HG03521 (cell line): ENCODE data around the gene STAB1.

Experiments used
- ATAC-seq: cut with Tn5 transposase; IDR thresholded peaks from one replicate; pipeline ENCODE4 v1.9.1; 2021; ENCODE audit warnings: mild to moderate bottlenecking, moderate library complexity; ENCODE audit not compliant: unreplicated experiment

The STAB1 gene, protein sequence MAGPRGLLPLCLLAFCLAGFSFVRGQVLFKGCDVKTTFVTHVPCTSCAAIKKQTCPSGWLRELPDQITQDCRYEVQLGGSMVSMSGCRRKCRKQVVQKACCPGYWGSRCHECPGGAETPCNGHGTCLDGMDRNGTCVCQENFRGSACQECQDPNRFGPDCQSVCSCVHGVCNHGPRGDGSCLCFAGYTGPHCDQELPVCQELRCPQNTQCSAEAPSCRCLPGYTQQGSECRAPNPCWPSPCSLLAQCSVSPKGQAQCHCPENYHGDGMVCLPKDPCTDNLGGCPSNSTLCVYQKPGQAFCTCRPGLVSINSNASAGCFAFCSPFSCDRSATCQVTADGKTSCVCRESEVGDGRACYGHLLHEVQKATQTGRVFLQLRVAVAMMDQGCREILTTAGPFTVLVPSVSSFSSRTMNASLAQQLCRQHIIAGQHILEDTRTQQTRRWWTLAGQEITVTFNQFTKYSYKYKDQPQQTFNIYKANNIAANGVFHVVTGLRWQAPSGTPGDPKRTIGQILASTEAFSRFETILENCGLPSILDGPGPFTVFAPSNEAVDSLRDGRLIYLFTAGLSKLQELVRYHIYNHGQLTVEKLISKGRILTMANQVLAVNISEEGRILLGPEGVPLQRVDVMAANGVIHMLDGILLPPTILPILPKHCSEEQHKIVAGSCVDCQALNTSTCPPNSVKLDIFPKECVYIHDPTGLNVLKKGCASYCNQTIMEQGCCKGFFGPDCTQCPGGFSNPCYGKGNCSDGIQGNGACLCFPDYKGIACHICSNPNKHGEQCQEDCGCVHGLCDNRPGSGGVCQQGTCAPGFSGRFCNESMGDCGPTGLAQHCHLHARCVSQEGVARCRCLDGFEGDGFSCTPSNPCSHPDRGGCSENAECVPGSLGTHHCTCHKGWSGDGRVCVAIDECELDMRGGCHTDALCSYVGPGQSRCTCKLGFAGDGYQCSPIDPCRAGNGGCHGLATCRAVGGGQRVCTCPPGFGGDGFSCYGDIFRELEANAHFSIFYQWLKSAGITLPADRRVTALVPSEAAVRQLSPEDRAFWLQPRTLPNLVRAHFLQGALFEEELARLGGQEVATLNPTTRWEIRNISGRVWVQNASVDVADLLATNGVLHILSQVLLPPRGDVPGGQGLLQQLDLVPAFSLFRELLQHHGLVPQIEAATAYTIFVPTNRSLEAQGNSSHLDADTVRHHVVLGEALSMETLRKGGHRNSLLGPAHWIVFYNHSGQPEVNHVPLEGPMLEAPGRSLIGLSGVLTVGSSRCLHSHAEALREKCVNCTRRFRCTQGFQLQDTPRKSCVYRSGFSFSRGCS (N-terminal part only)

DNA sequence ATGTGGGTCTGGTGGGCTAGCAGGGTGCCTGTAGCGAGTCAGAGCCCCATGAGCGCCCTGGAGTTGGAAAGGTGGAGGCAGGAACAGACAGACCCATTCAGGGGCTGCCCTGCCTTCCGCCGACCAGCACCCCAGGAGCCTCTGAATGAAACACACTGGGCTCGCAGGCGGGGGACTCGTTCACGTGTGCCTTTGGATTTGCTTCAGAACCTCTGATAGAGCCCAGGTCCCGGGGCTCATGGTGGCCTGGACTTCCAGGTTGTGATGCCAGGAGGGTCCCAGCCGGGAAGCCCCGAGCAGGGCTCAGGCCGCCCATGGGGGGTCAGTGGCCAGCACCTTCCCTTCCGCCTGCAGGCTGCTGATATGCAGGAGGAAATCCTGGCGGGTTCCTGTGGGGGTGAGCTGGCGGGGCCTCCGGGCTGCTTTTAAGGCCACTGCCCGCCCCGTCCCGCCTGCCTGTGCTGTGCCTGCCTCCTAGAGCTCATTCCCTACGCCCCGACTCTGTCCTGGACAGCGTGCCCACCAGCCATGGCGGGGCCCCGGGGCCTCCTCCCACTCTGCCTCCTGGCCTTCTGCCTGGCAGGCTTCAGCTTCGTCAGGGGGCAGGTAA is at the start of gene STAB1:
Gene STAB1, plus strand, starts transcription at position 453 of the 610 bp plus-strand sequence. Its CDS starts 76 bp downstream, at position 529.
- ATAC-seq: no peak

DNA sequence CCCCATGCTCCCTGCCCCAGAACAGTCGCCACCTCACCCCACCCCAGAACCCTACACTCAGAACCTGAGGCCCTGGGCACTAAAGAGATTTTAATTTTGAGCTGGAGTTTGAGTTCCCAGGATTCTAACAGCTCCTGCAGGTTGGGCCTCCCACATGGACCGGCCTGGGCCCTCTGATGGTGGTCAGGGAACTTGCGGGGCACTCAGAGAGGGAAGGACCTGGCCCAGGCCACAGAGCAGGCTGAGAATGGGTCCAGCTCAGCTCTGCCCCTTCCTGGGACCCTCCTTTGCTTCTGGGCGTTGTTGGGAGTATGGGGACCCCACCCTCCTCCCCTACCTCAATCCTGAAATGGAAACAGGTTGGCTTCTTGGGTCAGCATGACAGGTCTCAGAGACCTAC is 49.1 kb upstream of the STAB1 start:
- ATAC-seq: no peak

DNA sequence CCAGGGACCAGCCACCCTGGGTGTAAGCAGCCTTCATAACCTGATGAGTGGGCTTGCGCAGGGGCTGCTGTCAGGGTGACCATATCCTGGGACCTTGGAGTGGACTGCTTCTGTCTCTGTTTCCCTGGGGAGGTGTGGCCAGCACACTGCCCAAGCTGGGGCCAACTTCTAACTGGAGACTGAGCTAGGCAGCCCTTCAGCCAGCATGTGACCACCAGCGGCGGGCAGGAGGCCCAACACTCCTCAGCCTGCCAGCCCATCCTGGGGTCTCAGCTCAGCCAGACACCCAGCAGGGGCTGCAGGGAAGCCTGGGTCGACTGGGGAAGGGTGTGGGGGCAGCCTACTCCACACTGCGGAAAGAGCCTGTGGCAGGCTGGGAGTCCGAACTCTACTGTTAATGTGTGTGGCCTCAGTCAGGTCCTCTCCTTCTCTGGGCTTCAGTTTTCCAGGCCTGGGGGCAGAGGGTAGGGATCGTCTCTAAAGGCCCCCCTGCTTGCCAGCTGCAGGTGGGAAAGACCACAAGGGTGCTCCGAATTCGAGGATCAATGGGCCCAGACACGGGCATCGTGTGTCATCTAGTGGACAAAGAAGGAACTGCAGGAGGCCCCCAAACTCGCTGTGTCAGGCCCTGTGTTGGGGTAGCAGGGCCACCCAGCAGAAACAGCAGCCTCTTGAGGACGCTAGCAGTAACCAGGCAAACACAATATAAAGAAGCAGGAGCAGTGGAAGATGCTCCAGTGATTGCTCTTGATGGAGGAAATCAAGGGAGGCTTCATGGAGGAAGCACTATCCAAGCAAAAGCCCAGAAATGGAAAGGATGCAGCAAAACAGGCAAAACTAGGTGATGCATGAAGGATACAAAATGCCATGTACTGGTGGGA is 48.3 kb upstream of the STAB1 start:
- ATAC-seq: no peak

DNA sequence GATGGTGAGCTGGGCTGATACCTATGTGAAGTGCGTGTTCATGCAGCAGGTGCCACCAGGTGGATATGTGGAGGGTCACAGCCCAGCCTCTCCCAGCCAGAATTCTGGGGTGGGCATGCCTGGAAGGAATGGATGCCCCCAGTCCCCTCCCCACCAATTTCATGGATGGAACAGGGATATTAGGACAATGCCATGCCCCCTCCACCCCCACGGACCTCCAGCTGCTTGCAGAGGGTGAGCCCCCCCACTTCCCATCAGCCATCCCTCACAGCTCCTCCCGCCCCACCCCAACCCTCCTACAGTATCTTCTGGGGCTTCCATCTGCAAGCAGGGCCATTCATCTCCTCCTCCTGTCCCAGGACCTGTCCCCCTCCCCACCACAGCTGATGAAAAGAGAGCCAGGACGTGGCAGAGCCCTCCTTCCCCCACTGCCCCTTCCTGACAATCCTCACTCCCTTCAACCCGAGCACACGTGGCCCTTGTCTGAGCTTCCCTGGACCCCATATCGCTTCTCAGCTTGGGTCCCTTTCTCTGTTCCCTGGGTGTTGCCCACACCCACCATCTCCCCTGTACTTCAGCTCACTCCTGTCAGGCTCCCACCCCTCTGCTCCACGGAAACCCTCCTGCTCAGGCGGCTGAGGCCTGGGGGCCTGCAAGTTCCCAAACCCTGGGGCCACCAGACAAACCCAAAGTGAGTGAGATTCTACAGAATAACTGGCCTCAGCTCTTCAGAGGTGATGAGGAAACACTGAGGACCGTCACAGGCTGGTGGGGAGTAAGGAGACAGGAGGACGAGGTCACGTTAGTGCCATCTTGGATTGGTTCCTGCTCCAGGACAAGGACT is 47.4 kb upstream of the STAB1 start:
- no peak for ATAC-seq

DNA sequence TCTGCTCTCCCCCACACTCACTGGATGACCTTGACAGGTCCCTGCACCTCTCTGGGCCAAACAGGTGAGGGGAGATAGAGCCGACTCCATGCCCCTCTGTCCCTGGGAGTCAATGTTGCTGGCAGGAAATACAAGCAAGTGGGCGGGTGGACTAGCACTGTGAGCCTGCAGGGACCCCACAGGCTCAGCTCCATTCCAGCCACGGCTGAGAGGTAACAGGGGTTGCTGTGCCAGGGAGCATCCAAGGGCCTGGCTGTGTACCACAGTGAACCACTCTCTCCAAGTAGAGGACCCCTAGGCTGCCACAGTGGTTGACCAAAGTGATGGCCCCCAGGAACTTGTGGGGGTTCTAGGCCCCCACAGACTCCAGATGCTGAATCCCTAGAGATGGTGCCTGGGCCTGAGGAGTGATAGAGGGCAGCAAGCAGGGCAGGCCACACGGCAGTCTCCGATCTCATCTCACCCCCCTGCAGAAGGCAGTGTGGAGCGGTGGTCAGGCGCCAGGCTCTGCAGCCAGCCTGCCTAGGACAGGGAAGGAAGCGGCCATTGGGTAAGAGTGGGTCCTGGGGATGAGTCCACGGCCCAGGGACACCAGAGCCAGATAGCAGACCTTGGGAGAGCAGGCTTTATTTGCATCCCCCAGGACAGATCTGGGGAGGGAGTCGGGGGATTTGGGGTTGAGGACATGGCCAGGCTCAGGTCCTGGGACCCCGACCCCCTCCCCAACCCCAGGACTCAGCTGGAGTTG is 44.5 kb upstream of the STAB1 start:
- no peak for ATAC-seq

DNA sequence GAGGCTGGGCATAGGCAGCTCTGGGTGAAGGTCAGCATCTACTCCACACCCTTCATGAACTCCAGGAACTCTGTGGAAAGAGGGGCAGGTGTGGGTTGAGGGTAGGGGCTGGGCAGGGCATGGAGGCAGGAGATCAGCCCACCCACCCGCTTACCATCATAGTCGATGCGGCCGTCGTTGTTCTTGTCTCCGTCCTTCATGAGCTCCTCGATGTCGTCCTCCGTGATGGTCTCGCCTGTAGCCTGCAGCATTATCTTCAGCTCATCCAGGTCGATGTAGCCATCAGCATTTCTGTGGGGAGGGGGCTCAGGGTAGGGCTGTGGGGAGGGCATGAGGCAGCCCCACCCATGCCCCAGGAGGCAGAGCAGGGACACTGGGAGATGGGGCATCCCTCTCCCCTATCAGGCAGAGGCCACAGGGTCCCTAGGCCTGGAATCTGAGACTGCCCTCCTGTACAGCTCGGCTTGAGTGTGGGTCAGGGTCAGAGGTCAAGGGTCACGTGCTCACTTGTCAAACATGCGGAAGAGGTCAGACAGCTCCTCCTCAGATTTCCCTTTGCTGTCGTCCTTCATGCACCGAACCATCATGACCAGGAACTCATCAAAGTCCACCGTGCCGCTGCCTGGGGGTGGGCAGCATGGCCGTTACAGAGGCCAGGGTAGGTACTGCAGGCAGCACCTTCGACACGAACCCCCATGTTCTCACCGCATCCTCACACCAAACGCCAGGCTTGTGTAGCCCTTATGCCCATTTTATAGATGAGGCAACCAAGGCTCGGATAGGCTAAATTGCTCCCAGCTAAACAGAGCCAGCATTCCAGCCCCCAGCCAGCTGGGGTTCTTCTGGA is 43.7 kb upstream of the STAB1 start:
- no peak for ATAC-seq

DNA sequence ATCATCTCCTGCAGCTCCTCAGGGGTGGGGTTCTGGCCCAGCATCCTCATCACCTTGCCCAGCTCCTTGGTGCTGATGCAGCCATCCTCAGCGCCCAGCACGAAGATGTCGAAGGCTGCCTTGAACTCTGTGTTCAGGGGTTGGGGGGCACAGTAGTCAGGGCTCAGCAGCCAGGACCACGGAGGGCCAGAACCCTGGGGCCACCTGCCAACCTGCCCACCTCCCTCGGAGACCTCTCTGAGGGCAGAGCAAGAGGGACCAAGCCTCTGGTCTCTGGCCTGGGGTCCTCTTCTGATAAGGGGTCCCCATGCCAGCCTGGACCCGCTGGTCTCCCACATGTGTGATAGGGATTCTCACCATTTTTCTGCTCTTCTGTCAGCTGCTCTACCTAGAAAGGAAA is 43.0 kb upstream of the STAB1 start:
- no peak for ATAC-seq

DNA sequence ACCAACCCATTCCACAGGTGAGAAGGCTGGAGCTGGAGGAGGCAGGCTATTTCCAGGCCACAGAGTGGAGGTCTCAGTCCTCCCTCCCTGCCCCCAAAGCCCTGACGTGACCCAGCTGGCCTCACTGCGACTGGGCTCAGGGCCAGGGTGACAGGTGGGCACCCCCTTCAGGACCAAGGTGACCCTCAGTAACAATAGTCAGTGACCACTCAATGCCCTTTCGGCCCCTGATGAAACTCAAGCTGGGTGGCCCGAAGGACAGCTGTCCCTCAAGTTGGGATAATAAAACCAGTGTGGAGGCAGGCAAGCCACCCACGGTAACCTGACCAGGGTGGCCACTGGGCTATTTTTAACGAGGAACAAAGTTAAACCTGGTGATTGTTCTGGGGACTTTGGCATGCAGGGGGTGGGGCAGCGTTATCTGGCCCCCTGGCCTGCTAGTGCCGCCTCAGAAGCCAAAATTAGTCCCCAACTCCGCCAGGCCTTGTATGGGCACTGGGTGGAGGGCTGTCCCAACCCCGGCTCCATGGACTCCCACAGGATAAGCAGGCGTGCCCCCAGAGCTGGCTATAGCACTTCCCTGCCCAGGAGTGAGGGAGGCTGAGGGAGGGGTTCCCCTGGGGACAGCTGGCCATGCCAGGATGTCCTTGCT is 42.4 kb upstream of the STAB1 start:
- ATAC-seq: no peak

DNA sequence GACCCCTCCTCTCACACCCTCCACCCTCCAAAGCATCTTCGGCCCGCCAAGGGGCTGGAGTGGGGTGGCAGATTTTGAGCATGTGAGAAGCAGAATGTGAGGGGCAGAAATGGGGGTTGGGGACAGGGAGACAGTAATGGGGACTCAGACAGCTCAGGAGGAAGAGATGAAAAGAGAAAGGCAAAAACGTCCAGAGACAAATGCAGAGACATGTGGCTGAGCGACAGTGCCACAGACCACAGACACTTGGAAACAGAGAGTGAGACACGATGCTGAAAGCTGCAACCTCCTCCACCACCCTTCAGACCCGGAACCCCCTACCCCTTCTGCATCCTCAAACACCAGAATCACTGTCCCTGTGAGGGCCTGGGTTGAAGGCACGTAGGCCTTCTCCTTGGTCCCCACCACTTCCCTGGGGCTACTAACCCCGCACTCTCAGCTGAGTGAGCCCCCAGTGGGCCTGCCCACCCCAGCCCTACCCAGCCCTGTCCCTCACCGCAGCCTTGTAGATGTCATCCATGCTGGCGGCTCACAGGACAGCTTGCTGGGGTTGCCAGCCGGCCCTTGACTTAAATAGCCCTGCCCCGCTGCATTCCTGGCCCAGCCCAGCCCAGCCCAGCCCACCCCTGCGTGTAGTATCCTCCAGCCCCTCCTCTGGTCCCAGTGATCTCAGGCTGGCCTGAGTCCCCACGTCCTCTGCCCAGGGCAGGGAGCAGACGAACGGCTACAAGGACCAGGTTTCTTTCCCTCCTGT is 41.5 kb upstream of the STAB1 start, which contains the start of gene TNNC1:
Gene TNNC1, minus strand, starts transcription at position 546 of the 754 bp plus-strand sequence. Its CDS starts 26 bp downstream, at position 520.
- ATAC-seq: no peak

DNA sequence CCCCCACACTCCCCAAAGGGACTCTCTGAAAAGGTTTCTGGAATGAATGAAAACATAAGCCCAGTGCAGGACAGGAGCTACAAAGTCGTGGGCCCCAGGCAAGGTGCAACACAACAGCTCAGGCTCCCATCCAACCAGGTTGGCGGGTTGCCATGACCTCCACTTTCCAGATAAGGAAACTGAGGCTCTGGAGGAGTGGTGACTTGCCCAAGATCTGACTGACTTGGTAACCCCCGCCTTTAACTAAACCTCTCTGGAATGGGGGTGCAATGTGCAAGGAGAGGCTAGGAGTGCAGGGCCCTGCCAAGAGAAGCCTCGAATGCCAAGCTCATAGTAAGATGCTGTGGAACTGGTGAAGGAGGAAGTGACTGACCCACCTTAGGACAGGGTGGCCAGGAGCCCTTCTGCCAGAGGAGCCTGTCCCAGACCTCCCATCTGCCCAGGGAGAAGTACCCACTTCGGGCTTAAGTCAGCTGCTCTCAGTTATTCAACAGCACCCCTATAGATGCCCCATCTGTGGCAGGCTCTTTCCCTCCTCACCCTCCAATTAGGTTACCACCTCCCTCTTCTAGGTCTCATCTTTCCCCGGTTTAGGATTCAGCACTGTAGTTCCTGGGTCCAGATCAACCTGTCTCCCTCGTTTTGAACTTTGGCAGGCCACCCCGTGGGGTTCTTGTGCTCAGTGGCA is 40.7 kb upstream of the STAB1 start:
- ATAC-seq: no peak

DNA sequence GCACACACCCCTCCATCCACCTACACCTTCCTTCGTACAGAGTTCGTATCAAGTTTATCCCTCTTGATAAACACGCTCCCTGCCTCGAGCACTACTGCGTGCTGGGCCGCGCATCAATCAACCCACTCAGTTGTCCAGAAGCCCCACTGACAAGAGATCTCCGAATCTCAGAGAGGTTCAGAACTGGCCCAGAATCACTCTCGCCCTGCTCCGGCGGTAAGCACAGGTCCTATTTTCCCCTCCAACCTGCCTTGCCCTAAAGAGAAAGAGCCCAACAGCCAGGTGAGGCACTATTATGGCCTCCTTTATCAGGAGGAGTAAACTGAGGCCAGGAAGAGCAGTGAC is 40.2 kb upstream of the STAB1 start:
- ATAC-seq: no peak

DNA sequence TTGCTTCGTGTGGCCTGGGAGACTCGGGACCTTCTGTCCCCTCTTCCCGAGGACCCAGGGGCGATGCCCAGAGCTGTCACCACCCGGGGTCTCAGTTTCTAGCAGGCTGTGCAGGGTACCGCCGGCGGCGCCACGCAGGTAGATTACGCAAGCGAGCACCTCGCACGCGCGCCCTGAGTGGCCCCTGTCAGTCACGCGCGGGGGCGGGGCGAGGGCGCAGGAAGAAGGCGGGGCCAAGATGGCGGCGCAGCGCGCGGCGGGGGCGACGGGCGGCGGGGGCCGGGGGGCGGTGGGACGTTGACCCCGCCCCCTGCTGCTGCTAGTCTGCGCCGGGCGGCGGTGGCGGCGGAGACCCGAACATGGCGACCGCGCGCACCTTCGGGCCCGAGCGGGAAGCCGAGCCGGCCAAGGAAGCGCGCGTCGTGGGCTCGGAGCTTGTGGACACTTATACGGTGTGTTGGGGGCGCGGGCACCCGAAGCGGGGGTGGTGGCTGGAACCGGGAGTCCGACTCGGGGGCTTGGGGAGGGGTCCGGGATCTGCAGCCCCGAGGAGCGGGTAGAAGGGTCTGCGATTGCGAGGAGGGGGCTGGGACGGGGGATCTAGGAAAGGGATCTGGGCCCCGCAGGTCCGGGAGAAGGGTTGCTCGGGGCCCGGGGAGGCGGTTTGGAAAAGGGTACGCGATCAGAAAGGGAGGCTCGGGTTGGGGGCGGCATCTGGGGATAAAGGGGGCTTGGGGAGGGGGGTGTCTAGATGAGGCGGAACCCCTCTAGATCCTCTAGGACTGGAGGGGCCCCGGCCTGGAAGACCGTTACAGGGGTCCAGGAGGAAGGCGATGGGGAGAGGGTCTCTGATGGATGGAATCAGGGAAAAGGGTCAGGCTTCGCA is 39.6 kb upstream of the STAB1 start, which contains the start of gene NISCH:
Gene NISCH, plus strand, starts transcription at position 322 of the 886 bp plus-strand sequence. Its CDS starts 38 bp downstream, at position 360.
- peak; percentile 76 for ATAC-seq

DNA sequence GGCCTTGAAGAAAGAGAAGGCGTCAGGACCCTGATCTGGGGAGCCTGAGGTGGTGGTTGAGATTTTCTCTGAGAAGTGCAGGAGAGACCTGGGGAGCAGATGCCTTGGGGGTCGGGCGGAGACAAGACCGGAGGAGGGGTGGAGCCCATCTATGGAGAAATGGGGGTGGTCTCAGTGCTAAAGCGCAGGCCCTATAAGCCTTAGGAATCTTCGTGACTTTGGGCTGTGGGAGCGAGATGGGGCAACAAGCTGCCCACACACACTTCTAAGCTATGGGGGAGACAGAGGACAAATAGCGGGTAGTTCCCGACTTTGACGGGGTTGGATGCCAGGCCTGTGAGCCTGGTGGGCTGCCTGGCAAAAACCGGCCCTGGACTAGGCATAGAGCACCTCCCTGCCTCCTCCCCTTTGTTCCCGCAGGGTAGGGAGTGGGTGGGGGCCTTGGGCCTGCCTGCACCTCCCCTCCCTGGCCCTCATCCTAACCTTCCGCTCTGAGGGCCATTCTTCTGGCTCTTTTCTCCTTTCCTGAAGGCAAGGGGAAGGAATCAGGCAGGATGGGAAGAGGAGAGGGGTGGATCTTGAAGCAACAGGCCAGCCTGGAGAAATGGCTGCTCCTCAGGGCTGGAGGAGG is 38.9 kb upstream of the STAB1 start:
- no peak for ATAC-seq

DNA sequence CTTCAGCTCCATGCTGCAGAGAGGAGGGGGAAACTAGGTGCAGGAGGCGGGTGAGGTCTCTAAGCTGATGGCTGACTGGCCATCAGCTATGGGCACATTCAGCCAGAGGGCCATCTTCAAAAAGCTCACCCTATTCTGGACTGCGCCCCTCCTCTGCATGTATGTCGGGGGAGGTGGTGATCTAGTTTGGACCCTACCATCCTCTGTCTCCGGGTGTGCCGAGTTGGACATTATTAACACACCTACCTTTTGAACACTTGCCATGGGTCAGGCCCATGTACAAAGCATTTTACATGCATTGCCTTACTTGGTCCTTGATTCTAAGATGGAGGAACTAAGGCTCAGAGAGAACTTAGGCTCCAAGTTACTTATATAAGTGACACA is 38.3 kb upstream of the STAB1 start:
- no peak for ATAC-seq
